AG10803 (cell line): ENCODE results near the gene DYNC1I1.
A peak's percentile ranks its signal among the peaks of the same experiment; 100 is the strongest.

Source experiments
- DNase-seq: peaks from one replicate; pipeline ENCODE4 v3.0.0; 2010; ENCODE audit warnings: low read depth
- H3K4me3 ChIP-seq: 2 replicates; pipeline ENCODE4 v1.5.1; 2011; ENCODE audit warnings: mild to moderate bottlenecking, low read length, control low read depth
- TF ChIP-seq, protein P1 (sequence below): conservative IDR thresholded peaks from 2 replicates; pipeline ENCODE4 v1.5.1; 2011; ENCODE audit warnings: mild to moderate bottlenecking, low read length, control low read depth, inconsistent platforms

Gene DYNC1I1

DNA sequence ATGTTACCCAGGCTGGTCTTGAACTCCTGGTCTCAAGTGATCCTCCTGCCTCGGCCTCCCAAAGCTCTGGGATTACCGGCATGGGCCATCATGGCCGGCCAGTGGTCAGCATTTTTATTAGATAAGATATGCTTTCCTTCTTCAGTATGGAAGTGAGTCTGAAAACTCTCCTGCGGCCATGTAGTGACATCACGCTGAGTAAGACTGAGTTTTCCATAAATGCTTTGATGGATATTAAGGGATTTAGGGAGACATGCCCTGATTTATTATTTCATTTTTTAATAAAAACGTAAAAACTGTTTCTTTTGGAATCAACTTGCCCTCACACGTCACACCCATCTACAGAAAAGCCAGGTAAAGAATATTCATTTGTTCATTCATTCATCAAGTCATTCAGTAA lies 48.4 kb downstream of the DYNC1I1 start:
- no peak overlapping the region for H3K4me3 ChIP-seq
- TF ChIP-seq, protein P1, sequence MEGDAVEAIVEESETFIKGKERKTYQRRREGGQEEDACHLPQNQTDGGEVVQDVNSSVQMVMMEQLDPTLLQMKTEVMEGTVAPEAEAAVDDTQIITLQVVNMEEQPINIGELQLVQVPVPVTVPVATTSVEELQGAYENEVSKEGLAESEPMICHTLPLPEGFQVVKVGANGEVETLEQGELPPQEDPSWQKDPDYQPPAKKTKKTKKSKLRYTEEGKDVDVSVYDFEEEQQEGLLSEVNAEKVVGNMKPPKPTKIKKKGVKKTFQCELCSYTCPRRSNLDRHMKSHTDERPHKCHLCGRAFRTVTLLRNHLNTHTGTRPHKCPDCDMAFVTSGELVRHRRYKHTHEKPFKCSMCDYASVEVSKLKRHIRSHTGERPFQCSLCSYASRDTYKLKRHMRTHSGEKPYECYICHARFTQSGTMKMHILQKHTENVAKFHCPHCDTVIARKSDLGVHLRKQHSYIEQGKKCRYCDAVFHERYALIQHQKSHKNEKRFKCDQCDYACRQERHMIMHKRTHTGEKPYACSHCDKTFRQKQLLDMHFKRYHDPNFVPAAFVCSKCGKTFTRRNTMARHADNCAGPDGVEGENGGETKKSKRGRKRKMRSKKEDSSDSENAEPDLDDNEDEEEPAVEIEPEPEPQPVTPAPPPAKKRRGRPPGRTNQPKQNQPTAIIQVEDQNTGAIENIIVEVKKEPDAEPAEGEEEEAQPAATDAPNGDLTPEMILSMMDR = no peak
- DNase-seq = no peak

DNA sequence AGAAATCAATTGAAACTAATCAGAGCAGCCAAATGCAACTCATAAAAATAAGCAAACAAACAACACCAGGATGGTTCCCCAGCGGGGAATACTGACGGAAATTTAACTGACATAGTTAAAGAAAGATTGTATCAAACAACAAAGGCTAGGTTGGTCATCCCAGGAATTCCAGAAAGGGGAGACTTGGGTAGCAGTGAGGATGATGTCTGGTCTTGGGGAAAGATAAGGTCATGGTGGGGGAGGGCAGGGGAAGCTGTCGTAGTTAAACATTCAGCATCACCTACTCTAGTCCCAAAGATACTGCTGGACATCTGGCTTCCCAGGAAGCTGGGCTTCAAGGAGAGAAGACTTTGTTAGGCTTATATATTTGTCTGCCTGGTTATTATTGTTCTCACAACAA lies 50.4 kb downstream of the DYNC1I1 start:
- DNase-seq = no peak
- H3K4me3 ChIP-seq = no peak overlapping the region
- TF ChIP-seq, protein P1 = no peak

DNA sequence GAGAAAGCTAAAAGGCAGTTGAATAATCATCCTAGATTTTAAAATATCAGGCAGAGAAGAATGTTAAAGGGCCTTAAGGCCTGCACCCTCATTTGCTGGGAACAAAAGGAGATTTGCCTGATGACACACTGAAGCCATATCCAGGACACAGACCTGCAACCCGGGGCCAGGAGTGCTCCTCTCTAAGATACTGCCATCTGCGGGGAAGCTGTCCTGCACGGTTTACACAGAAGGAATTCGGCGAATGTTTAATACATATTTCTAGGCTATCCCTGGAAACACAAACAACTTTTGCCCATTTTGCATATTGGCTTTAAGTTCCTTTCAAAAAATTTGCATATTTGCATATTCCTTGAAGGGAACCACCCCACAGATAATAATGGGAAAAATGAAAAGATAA lies 52.3 kb downstream of the DYNC1I1 start:
- TF ChIP-seq, protein P1 = no peak
- DNase-seq = no peak
- no peak overlapping the region for H3K4me3 ChIP-seq

DNA sequence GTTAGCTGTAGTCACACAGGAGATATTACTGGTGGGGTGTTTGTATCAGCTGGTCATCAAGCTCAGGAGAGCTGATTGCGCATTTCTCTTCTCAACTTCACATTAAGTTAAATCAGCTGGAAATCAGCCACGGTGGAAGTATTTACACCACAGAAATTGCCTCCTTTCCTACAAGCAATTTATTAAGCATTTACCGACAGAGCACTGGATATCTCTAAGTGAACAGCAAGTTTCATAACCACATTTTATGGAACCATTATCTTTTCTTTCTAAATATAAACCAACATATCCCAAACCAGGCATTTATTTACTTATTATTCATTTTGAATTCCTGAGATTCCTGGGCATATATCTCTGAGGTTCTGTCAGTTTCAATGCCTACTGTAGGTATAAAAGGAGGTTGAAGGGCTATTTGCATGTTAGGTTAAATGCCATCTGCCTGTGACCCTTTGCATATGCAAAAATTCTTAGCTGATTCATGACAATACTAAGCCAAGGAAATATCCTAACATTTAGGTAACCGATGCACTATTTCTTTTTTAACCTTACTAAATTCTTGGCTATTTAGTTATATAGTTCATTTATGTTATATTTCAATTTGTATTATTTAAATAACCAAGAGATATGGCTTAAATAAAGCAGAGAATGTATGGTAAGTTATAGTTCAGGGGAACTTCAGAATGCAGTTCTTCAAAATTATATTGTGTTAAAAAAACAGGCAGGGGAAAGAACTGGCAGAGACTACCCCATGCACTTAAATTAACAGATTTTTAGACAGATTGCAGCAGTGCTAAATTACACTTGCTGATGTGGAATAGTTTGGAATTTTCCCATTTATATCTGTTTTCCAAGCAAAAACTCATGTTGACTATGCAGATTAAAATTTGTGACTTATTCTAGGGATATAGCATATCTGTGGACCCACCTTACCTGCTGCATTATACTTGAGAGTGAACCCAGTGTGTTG lies 56.8 kb downstream of the DYNC1I1 start:
- TF ChIP-seq, protein P1 = no peak
- DNase-seq = no peak
- no peak overlapping the region for H3K4me3 ChIP-seq

DNA sequence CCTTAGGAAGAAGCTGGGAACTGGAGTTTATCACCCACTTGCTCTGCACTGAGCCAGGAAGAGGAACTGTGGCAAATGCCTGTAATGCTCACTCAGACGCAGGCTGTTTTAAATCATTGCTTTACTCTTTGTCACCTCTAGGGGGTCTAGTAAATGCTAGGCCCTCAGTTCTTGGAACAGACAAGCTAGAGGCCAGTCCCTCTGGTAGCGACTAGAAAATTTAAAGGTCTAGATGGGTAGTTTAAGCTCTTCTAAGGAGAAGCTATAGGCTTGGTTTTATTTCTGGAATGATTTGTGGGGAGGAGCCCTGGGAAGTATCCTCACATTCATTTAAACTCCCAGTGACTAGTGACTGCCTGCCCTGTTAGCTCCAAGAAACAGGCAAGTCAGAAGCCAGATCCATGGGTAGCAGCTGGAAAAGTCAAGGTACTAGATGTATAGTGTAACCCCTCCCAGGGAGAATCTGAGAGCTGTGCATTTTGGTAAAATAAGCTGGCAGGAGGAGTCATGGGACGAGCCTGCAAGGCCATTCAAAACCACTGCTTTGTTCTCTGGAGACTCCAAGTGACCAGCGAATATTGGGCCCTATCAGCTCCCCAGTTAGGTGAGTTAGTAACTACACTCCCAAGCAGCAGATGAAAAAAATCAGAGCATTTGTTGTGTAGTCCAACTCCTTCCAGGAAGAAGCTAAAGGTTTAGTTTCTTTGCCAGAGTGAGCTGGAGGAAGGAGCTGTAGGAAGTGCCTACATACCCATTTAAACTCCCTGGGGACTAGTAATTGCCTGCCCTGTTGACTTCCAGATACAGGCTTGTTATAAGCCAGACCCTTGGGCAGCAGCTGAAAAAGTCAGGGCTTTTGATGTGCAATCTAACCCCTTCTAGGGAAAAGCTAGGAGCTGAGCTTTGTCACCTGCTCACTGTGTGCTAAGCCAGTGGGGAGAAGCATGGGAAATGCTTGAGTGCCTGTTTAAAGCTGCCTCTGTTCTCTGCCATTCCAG lies 68.9 kb downstream of the DYNC1I1 start:
- H3K4me3 ChIP-seq = no peak overlapping the region
- no peak for DNase-seq
- TF ChIP-seq, protein P1 = peak; percentile 35

DNA sequence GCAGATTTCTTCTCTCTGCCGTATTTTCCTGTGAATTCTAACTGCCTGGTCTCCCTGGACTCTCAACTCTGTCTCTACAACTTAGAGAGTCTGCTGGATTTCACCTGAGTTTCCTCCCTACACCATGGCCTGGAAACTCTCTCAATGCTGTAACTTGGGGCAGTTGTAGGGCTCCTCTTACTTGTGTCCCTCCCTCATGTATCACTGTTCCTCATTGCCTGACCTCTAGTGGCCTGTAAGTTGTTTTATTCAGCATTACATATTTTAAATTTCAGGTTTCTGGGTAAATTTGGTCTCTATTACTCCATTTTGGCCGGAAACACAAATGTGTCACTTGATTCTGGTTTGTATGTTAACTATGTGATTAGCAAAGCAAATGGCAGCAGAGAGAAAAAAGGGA lies 70.9 kb downstream of the DYNC1I1 start:
- TF ChIP-seq, protein P1 = peak; percentile 35
- DNase-seq = peak; percentile 27

More for the DNA sequence above, 70.9 kb downstream of the DYNC1I1 start:
- no peak overlapping the region for H3K4me3 ChIP-seq
